Measurements from ENCODE around the gene NCOR2.

DNA sequence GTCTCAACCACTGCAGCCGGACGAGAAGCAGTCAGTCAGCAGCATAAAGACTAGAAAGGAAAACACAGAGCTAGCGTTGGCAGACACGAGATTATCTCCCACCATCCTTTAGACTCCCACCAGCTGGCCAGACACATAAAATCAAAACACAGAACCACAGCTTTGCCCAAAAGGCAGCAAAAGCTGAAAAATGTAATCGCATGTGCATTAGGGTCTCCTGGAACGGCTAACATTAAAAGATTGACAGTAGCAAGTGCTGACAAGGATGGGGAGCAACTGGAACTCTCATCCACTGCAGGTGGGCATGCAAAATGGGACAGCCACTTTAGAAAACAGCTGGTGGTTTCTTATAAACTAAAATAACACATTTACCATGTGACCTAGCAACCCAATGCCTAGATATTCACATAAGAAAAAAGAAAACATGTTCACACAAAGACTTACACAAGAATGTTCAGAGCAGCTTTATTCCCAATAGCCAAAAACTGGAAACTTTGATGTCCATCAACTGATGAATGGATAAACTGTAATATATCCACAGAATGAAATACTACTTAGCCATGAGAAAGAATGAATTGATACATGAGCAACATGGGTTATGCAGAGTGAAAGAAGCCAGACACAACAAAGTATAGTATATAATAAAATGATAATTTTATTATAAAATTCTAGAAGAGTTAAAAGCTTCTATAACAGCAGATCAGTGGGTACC, 37.7 kb downstream of the NCOR2 start:
- no peak for TF ChIP-seq POLR2A (IDR thresholded peaks at IDR 0.05)
- TF ChIP-seq, protein P1, sequence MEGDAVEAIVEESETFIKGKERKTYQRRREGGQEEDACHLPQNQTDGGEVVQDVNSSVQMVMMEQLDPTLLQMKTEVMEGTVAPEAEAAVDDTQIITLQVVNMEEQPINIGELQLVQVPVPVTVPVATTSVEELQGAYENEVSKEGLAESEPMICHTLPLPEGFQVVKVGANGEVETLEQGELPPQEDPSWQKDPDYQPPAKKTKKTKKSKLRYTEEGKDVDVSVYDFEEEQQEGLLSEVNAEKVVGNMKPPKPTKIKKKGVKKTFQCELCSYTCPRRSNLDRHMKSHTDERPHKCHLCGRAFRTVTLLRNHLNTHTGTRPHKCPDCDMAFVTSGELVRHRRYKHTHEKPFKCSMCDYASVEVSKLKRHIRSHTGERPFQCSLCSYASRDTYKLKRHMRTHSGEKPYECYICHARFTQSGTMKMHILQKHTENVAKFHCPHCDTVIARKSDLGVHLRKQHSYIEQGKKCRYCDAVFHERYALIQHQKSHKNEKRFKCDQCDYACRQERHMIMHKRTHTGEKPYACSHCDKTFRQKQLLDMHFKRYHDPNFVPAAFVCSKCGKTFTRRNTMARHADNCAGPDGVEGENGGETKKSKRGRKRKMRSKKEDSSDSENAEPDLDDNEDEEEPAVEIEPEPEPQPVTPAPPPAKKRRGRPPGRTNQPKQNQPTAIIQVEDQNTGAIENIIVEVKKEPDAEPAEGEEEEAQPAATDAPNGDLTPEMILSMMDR (IDR thresholded peaks at IDR 0.05), result no peak
